Muscle of back (tissue), 11 donors: ENCODE data around the gene OBSCN. TPM values are rescaled to one million over a fixed set of nuclear protein-coding genes. Genes with fewer than 3 reads are reported as not detected.

Experiments used
- DNase-seq, 3 donors: peaks; one replicate each; pipeline versions ENCODE4 v3.0.0 to v3.0.0-alpha.2; 2013
- polyA plus RNA-seq, 10 donors: library from polyadenylated mRNA; unstranded; fragments of 120-200 nt; gene quantifications; one replicate each; pipeline ENCODE4 v1.2.1, GENCODE V29; 2013; ENCODE audit not compliant: insufficient read length in 10 of 10

OBSCN gene
- polyA plus RNA-seq, 10 donors = 179 to 336 (median 279) TPM

DNA sequence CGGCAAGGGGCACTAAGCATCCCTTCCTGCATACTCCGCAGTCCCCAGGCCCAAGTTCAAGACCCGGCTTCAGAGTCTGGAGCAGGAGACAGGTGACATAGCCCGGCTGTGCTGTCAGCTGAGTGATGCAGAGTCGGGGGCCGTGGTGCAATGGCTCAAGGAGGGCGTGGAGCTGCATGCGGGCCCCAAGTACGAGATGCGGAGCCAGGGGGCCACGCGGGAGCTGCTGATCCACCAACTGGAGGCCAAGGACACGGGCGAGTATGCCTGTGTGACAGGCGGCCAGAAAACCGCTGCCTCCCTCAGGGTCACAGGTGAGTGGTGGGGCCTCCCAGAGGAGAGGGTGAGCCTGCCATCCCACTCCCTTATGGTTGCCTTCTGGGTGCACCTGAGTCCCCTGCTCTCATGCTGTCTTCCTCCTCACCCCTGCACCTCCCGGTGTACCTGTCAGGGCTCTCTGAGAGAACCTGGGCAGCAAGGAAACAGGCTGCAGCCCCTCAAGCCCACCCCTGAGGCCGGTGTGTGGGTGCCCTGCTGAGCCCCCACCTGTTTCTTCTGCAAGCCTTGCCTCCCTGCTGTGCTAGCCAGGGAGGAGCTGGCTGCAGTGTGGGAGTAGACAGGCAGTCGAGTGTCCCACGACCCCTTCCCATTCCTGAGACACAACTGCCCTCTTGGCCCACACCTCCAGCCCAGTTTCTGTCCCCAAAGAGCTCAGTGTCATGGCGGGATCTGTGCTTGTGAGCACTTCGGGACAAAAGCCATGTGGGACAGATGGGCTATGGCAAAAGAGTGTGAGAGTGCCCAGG, 99.6 kb downstream of the OBSCN start:
- no peak for DNase-seq

DNA sequence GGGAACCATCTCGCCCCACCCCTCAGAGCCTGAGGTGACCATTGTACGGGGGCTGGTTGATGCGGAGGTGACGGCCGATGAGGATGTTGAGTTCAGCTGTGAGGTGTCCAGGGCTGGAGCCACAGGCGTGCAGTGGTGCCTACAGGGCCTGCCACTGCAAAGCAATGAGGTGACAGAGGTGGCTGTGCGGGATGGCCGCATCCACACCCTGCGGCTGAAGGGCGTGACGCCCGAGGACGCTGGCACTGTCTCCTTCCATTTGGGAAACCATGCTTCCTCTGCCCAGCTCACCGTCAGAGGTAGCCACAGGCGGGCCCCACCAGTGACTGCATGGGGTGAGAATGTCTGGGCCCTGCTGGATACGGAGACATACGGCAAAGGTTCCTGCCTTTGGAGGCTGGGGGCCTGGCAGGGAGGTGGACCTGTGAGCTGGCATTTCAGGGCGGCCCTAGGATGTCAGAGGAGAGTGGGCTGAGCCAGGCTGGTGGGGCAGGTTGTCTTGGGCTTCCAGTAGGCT, 100.3 kb downstream of the OBSCN start:
- no peak for DNase-seq

DNA sequence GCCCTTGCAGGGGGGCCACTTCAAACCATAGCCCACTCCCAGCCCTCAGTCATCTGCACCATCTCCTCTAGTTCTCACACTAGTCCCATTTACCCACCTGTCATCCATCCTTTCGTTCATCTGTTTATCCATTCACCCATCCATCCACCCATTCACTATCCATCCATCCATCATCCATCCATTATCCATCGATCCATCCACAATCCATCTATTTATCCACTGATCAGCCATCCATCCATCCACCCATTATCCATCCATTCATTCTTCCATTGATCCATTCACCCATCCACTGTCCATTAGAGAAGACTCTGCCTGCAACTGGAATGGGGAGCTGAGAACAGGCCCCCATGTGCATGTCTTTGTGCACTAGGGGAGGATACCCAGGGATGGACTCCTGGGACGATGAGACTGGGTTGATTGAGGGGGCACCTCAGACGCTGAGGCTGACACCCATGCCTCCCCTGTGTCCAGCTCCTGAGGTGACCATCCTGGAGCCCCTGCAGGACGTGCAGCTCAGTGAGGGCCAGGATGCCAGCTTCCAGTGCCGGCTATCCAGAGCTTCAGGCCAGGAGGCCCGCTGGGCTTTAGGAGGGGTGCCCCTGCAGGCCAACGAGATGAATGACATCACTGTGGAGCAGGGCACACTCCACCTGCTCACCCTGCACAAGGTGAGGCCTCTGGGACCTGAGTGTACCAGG, 100.9 kb downstream of the OBSCN start:
- DNase-seq = no peak

DNA sequence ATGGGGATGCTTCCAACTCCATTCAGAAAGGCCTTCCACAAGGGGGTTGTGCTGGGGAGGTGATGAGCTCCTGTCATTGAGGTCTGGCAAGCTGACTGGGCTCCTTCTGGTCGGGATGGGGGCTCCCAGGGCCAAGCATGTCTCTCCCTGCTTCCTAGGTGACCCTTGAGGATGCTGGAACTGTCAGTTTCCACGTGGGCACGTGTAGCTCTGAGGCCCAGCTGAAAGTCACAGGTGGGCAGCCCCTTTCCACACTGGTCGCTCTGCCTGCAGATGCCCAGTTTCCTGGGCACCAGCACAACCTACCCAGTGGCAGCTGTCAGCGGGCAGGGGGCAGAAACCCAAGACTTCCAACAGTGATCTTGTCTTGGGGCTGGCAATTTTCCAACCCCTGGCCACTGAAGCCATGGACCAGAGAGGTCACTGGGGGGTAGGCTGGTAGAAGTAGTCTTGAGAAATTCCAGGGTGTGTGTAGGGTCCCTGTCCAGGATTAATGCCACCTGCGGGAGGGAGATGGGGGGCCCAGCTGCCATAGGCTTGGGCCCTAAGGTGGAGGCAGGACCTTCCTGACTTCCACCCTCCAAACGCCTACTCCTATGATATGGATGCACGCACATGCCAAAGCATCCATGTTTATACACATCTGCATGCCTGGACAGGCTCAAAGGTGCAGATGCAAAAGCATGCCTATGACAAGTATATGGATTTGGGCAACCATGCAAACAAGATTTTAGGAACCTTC, 101.7 kb downstream of the OBSCN start:
- no peak for DNase-seq

DNA sequence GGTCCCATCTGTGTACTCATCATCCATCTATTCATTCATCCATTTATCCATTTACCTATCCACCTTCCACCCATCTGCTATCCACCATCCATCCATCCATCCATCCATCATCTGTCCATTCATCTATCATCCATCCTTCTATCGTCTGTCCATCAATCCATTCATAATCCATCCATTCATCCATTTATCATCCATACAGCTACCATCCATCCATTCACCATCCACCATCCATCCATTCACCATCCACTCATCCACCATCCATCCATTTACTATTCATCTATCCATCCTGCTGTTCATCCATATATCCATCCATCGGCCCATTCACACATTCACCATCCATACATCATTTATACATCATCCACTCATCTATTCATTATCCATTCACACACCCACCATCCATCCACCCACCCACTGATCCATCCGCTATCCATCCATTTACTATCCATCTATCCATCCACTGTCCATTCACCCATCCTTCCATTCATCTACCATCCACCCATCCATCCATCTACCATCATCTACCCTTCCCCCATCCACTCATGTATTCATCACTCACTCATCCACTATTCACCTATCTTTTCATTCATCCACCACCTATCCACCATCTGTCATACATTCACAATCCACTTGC, 102.4 kb downstream of the OBSCN start:
- DNase-seq = no peak

DNA sequence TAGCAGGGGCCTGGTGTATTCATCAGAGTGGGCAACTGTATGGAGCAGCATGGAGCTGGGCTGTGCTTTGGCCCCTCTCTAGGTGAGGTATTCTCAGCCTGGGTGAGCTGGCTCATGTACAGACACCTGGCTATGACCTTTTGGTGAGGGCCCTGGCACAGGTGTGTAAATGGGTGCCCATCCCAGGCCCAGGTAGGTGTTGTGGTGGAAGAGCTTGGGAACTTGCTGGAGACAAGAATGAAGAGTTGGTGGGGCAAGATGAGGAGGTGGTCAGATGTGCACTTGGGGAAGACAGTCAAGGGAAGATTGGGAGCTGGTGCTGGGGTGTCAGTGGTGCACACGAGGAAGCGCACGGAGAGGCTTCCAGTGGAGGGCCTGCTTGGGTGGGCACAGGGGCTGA, 103.2 kb downstream of the OBSCN start:
- DNase-seq = no peak

DNA sequence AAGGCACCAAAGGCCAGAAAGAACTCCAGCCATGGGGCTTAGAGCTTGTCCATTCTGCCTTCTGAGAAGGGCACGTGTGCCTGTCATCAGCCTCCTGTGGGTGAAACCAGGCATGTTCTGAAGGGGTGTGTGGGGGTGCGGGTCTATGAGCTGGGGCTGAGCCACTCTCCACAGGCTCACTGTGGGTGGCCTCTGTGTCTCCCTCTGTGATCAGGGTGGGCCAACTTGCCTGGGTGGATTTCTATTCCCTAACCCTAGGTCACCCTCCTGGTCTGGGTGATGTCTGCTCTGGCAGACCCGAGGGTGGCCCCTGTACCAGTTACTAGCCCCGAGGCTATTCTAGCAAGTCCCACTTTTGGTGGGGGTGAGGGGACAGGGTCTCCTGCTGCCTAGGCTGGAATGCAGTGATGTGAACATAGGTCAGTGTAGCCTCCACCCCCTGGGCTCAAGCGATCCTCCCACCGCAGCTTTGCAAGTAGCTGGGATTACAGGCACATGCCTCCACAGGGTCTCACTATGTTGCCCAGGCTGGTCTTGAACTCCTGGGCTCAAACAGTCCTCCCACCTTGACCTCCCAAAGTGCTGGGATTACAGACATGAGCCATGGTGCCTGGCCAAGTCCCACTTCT, 104.4 kb downstream of the OBSCN start:
- DNase-seq = no peak

DNA sequence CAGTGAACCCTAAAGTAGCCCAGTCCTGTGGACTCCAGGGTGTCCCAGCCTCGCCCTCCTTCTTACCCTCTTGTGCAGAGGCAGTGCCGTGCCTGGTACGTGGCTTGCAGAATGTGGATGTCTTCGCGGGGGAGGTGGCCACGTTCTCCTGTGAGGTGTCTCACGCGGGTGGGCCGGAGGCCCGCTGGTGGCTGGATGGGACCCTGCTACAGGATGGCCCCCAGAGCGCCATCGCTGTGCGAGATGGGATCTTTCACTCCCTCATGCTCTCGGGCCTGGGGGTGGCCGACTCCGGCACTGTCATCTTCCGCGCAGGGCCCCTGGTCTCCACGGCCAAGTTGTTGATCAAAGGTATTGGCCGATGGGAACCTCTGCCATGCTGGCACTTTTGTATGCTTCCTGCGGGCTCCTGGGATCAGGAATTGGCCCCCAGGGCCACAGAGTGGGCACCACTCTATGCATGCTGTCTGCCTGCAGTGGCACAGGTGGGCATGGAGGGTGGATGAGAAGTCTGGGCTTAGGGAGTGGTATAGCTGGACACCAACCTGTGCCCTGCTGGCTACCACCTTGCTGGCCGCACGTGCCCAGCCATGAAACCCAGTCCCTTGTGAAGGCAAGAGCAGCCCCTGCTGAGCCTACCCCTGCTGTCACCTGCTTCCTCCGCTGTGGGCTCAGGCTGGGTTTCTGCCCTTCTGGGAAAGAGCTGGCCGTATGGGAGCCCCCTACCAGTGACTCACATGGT, 105.9 kb downstream of the OBSCN start:
- no peak for DNase-seq

DNA sequence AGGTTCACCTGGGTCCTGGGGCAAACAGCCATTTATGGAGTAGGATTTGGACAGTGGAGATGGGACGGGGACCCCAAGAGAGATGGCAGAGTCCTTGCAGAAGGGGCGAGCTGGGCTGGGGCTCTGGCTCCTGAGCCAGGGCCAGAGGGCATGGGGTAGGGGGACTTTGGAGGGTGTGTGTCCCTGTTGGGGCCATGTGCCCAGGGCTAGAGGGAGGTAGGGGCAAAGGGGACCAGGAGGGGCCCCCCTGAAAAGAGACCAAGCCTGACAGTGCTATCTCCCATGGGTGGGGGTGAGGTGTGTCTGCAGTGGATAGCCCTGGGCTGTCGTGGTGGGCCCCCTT, 106.4 kb downstream of the OBSCN start:
- DNase-seq = no peak

DNA sequence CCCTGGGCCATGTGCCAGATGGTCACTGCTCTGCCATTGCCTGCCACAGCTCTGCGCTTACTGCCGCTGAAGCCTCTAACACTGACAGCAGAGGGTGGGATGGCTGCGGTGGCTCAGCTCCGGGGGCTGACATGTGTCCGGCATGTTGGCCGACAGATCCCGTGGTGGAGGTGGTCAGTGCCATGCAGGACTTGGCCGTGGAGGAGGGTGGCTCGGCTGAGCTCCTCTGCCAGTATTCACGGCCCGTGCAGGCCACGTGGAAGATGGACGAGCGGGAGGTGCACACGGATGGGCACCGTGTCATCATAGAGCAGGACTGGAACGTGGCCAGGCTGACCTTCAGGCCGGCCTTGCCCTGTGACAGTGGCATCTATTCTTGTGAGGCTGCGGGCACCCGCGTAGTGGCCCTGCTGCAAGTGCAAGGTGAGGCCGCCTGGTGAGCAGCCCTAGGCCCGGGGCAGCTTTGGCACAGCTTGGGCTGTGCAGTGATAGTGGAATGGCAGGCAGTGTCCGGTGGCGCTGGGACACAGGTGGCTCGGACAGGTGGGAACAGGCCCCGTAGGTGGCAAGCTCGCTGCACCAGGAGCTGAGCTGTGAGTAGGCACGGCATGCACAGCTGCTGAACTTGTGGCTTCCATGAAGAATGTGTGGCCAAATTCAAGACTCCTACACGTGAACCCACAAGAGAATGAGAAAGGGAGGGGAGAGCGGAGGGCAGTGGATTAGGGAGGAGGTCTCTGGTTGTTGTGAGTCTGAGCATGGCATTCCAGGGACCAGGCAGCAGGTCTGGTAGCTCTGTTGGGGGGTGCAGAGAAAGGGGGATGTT, 107.0 kb downstream of the OBSCN start:
- DNase-seq = no peak

DNA sequence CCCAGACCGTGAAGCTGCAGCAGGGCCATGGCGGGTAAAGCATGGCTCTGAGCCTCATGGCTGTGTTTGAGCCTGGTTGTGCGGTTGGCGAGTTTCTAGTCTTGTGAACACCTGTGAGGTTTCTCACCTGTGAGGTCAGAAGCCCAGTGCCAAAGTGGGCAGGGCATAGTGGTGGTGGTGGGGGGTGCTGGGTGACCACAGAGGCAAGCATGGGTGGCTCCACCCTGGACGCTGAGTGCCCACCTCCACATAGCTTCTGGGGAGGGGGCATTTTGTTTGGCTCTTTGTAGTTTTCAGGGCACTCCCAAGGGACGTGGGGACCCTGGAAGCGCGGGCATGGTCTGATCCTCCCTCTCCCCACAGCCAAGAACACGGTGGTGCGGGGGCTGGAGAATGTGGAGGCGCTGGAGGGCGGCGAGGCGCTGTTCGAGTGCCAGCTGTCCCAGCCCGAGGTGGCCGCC, 107.7 kb downstream of the OBSCN start:
- DNase-seq = no peak

DNA sequence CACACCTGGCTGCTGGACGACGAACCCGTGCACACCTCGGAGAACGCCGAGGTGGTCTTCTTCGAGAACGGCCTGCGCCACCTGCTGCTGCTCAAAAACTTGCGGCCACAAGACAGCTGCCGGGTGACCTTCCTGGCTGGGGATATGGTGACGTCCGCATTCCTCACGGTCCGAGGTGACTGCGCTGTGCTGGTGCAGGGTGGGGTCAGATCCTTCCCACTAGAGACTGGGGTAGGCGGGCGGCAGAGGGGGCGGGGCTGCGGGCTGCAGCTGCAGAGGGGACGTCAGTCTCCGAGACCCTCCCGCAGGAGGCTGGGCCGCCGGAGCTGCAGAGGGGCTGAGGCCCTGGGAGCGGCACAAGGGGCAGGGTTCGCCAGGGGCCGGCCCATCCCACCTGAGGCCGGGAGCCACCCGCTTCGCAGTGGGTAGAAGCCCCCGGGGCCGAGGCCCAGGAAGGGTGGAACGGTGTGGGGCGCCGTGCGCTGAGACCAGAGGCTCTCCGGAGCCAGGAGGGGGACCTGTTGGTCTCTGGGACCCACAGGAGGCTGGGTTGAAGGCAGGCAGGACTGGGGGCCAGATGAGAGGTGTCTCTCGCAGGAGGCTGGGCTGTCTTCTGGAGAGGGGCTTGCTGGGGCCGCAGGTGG, 108.2 kb downstream of the OBSCN start:
- DNase-seq = peak; percentile 16 to 20 (median 19)

DNA sequence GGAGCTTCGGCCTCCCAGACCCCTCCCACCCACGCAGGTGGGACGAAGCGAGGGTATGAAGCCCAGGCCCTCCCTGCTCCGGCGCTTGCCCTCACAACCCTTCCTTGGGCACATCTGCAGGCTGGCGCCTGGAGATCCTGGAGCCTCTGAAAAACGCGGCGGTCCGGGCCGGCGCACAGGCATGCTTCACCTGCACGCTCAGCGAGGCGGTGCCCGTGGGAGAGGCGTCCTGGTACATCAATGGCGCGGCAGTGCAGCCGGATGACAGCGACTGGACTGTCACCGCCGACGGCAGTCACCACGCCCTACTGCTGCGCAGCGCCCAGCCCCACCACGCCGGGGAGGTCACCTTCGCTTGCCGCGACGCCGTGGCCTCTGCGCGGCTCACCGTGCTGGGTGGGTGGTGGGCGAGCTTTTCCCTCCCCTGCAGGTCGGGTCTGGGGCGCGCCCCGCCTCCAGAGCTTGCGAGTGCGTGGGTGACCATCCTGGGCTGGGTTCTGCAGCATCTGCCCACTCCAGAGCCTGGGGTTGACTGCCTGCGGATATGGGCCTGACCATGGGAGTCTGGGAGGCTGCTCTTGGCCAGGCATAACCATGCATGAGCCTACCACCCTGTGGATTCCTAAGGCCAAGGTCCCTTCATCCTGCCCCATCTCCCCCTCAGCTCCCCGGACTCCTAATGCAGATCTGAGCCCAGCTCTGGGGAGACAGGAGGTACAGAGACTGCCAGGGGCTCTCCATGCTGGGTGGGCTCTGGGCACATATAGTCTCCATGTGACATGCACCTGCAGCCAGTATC, 108.9 kb downstream of the OBSCN start:
- DNase-seq = no peak

DNA sequence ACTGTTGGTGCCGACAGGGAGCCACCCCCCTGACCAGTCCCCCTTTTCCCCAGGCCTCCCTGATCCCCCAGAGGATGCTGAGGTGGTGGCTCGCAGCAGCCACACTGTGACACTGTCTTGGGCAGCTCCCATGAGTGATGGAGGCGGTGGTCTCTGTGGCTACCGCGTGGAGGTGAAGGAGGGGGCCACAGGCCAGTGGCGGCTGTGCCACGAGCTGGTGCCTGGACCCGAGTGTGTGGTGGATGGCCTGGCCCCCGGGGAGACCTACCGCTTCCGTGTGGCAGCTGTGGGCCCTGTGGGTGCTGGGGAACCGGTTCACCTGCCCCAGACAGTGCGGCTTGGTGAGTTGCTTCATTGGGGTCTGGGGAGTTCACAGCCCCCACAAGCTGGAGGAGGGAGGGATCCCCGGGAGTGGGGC, 109.6 kb downstream of the OBSCN start:
- DNase-seq = no peak

DNA sequence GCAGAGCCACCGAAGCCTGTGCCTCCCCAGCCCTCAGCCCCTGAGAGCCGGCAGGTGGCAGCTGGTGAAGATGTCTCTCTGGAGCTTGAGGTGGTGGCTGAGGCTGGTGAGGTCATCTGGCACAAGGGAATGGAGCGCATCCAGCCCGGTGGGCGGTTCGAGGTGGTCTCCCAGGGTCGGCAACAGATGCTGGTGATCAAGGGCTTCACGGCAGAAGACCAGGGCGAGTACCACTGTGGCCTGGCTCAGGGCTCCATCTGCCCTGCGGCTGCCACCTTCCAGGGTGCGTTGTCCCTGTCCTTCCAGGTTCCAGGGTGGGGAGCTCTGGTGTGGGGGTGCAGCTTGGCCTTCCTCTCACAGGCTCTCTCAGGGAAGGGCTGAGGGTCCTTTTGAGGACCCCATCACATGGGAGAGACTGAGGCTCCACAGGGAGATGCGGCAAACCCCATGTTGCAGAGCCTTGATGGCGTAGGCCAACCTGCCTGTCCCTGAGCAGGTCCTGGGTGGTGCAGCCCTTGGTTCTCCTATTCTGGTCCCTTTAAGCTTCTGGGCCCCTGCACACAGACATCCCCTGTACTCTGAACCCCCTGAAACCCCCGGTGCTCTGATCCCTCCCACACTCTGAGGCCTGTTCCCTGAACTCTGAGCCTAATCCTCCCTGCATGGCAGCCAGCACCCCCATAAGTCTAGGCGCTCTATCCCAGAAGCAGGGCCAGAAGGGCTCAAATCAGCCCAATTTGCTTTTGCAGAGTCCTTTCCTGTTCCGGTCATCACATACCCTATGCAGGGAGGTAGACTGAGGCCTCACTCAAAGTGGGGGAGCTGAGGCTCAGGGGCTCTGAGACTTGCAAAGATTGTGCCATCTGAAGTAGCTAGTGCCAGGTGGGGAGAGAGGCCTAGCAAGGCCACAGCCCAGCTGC, 110.3 kb downstream of the OBSCN start:
- no peak for DNase-seq

DNA sequence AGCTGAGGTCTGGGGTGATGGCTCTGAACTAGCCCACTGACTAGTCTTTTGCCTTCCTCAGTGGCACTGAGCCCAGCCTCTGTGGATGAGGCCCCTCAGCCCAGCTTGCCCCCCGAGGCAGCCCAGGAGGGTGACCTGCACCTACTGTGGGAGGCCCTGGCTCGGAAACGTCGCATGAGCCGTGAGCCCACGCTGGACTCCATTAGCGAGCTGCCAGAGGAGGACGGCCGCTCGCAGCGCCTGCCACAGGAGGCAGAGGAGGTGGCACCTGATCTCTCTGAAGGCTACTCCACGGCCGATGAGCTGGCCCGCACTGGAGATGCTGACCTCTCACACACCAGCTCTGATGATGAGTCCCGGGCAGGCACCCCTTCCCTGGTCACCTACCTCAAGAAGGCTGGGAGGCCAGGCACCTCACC, 111.0 kb downstream of the OBSCN start:
- no peak for DNase-seq
